NCI-H82 treated with DMSO at 0.1 percent for 48 hours (cell line): ENCODE data around the gene FOXD4L4.
"Not testable (repeated sequence)": the region's sequence is repeated elsewhere in the genome, so short reads cannot be mapped to it uniquely, and the experiment has no call there.

Source experiments
- DNase-seq: peaks from one replicate; lab custom pipeline; 2025; ENCODE audit not compliant: unreplicated experiment; lab: John Stamatoyannopoulos, UW

Gene FOXD4L4

GRCh38 chr9:65737096-65737564 lies at the start of gene FOXD4L4:
Gene FOXD4L4 (plus strand): TSS chr9:65737146. CDS start chr9:65737146, 0 bp downstream.
- not testable (repeated sequence) for DNase-seq

- not testable (repeated sequence) for DNase-seq
These were observed 33.4 kb upstream of the FOXD4L4 start for GRCh38 chr9:65703550-65703949.

- not testable (repeated sequence) for DNase-seq
These were observed 22.5 kb upstream of the FOXD4L4 start for GRCh38 chr9:65714445-65714844.

- DNase-seq, result not testable (repeated sequence)
These were observed 1.2 kb downstream of the FOXD4L4 start for GRCh38 chr9:65738133-65738532.
